ENCODE measurements around the gene IL17F.

IL17F gene

DNA sequence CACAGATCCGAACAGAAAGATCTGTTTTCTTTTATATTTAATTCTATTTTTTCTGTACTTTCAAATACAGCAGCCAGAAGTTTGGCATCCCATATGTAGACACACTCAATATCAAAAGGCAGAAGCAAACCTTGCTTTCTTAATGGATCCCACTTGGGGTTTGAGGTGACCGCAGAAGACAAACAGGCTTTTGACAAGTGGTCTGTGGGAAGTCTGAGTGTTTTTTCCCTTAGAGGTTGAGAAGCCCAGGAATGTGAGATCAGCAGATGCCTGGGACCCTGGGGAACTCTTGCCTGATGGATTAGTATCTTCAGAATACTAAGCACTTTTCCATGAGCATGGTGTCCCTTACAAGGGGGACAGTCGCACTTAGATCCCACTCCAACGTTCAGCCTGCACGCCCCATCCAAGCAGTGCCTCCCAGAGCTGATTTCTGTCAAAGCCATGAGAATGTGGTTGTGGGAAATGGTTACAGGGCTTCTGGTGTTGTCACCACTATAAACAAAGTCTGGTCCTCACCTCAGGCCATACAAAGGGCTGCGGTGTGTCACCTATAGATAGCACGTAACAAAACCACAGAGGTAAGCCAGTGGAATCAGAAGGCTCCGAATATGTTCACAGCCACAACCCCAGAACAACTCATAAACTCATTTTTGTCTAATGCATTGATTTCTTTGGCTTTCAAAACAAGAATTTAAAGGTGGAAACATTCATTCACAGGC, 12.7 kb downstream of the IL17F start:
- DNase-seq (ENCODE audit: insufficient read length, low spot score), result no peak
- TF ChIP-seq, protein P1, sequence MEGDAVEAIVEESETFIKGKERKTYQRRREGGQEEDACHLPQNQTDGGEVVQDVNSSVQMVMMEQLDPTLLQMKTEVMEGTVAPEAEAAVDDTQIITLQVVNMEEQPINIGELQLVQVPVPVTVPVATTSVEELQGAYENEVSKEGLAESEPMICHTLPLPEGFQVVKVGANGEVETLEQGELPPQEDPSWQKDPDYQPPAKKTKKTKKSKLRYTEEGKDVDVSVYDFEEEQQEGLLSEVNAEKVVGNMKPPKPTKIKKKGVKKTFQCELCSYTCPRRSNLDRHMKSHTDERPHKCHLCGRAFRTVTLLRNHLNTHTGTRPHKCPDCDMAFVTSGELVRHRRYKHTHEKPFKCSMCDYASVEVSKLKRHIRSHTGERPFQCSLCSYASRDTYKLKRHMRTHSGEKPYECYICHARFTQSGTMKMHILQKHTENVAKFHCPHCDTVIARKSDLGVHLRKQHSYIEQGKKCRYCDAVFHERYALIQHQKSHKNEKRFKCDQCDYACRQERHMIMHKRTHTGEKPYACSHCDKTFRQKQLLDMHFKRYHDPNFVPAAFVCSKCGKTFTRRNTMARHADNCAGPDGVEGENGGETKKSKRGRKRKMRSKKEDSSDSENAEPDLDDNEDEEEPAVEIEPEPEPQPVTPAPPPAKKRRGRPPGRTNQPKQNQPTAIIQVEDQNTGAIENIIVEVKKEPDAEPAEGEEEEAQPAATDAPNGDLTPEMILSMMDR (IDR thresholded peaks at IDR 0.05; ENCODE audit: insufficient read depth, missing control alignments), result no peak
- FAIRE-seq, result no peak

DNA sequence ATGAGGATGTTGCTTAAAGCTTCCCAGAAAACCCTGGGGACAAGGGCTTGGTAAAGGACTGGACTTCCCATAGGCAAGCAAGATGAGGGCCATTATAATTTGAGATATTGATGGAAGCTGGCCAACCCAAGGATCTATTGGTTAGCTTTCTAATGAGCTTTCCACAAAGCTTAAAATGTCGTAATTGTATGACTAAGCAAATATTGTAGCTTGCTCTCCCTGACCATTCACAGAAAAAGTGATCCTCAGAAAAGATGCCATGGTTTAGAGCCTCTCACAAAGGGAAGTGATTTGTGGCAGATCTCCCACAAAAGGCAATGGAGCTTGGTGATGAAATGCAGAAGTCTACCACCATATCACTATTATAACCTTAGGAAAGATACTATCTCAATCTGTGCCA, 13.6 kb downstream of the IL17F start:
- no peak for FAIRE-seq
- DNase-seq (ENCODE audit: insufficient read length, low spot score), result no peak
- TF ChIP-seq, protein P1 (IDR thresholded peaks at IDR 0.05; ENCODE audit: insufficient read depth, missing control alignments), result no peak

GRCh38 chr6:52227495-52227894, 16.8 kb downstream of the IL17F start:
- TF ChIP-seq, protein P1 (IDR thresholded peaks at IDR 0.05; ENCODE audit: insufficient read depth, missing control alignments), result no peak
- DNase-seq (ENCODE audit: insufficient read length, low spot score) (no peak), FAIRE-seq (no peak)

DNA sequence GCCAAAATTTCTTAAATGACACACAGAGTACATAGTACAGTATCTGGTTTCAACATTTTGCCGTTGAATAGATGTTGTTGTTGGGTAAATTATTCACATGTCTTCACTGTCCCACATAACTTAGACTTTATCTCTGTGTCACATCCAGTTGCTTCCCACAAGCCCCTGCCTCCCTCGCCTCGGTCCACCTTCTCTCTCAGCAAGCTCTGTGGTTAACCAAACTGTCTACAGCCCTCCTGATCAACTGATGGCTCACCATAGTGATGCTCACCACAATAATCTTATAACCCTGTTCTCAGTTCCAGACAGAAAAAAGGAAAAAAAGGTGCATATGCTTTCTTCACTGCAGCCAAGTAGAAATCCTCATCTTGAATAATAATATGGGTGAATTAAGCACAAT, 23.0 kb downstream of the IL17F start:
- TF ChIP-seq, protein P1 (IDR thresholded peaks at IDR 0.05; ENCODE audit: insufficient read depth, missing control alignments), result no peak
- DNase-seq (ENCODE audit: insufficient read length, low spot score), result no peak
- FAIRE-seq, result no peak

GRCh38 chr6:52217761-52218160, 26.5 kb downstream of the IL17F start:
- FAIRE-seq (no peak), DNase-seq (ENCODE audit: insufficient read length, low spot score) (no peak)
- TF ChIP-seq, protein P1 (IDR thresholded peaks at IDR 0.05; ENCODE audit: insufficient read depth, missing control alignments), result no peak

GRCh38 chr6:52216932-52217575, 27.2 kb downstream of the IL17F start:
- DNase-seq (ENCODE audit: insufficient read length, low spot score) (no peak), FAIRE-seq (no peak)
- TF ChIP-seq, protein P1 (IDR thresholded peaks at IDR 0.05; ENCODE audit: insufficient read depth, missing control alignments), result no peak

DNA sequence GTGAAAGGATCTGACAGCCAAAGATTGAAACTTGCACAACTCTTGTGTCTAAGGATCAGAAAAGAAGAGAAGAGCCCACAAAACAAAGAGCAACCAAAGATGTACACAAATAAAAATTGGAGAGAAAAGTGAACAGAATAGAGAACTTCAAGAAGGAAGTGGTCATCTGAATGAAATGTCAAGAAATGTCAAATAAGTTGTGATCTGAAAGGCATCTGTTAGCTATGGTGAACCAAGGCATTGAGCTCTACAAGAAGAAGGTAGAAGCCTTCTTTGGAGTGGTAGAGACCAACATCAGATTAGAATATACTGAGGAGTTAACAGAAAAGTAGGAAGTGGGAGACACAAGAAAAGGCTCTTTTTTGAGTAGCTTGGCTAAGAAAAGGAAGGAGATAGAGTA, 28.5 kb downstream of the IL17F start:
- TF ChIP-seq, protein P1 (IDR thresholded peaks at IDR 0.05; ENCODE audit: insufficient read depth, missing control alignments), result no peak
- FAIRE-seq, result no peak
- DNase-seq (ENCODE audit: insufficient read length, low spot score), result no peak
